NB4 (cell line): ENCODE results near the gene UBALD2.

Experiments used
- CTCF ChIP-seq: IDR thresholded peaks from one replicate; pipeline ENCODE4 v1.5.1; 2012; ENCODE audit warnings: low read depth, low read length
- MYC ChIP-seq: IDR thresholded peaks from 2 replicates; pipeline ENCODE4 v1.6.1; 2011; ENCODE audit warnings: low read depth, low read length
- POLR2A ChIP-seq: IDR thresholded peaks from 2 replicates; pipeline ENCODE4 v1.6.1; 2011; ENCODE audit warnings: mild to moderate bottlenecking; ENCODE audit not compliant: insufficient read length; ENCODE audit errors: extremely low read depth

- TF ChIP-seq CTCF = no peak
- TF ChIP-seq POLR2A = no peak
- TF ChIP-seq MYC = no peak
These were observed 29.3 kb upstream of the UBALD2 start for GRCh38 chr17:76235883-76236282.
